ENCODE measurements around the gene ASCC1. TPM values are rescaled to one million over a fixed set of nuclear protein-coding genes. Genes with fewer than 3 reads are reported as not detected.

Gene ASCC1
- total and polyA plus RNA-seq, 2 of the 4 experiments (the other 2 are of a cell fraction): 15.9 to 21.0 TPM

- Histone ChIP-seq H4K5ac (ENCODE audit: low read depth, low read length) (no peak overlapping the region), H3K9ac (ENCODE audit: low read depth, low read length) (no peak overlapping the region), H3K27ac (ENCODE audit: insufficient read depth, low read length) (no peak overlapping the region), H3K4me3 (ENCODE audit: insufficient read depth, low read depth, low read length) (no peak overlapping the region), H2BK20ac (ENCODE audit: low read depth, low read length) (no peak overlapping the region), H3K9me3 (ENCODE audit: control insufficient read depth, insufficient read depth, low read length) (no peaks in the 10 kb centered on the region), H3K4me2 (ENCODE audit: low read depth, low read length) (no peak overlapping the region), H3K14ac (replicated peaks; ENCODE audit: low read depth, low read length) (no peak overlapping the region), H2BK15ac (ENCODE audit: low read depth, low read length) (no peak overlapping the region), H3K79me1 (ENCODE audit: low read depth in 1 of 2, low read length in 2 of 2) (peaks cover 7 to 8% of the 10 kb centered on the region in 2 experiments; a peak in 3 of 4 replicates), H2BK5ac (ENCODE audit: low read depth, low read length, poor library complexity, severe bottlenecking) (no peak overlapping the region), H2AK5ac (ENCODE audit: low read depth, low read length) (no peak overlapping the region), H3K18ac (ENCODE audit: low read depth, low read length) (no peak overlapping the region), H3K9me1 (ENCODE audit: insufficient read depth, low read length) (peaks cover 10% of the 10 kb centered on the region; the same call in 1 of the 2 replicates), H2BK120ac (ENCODE audit: low read depth, low read length) (no peak overlapping the region), H4K20me1 (ENCODE audit: insufficient read depth, low read length) (no peaks in the 10 kb centered on the region), H2AK9ac (replicated peaks; ENCODE audit: low read depth, low read length, poor library complexity) (no peak overlapping the region), H3K36me3 (ENCODE audit: control insufficient read depth, insufficient read depth, low read length) (peaks cover 18% of the 10 kb centered on the region), H4K91ac (ENCODE audit: insufficient read depth, low read depth, low read length) (no peak overlapping the region), H3K56ac (ENCODE audit: extremely low read depth, insufficient read depth, low read length) (no peak overlapping the region), H3K27me3 (ENCODE audit: control insufficient read depth, insufficient read depth, low read length) (no peaks in the 10 kb centered on the region), H3K4me1 (ENCODE audit: control insufficient read depth, insufficient read depth, low read length) (no peaks in the 10 kb centered on the region), H3K23ac (ENCODE audit: low read depth, low read length) (no peak overlapping the region), H2AFZ (replicated peaks; ENCODE audit: low read length, poor library complexity) (no peak overlapping the region), H3K4ac (ENCODE audit: low read depth, low read length) (no peak overlapping the region), H4K8ac (ENCODE audit: low read depth in 2 of 2, low read length in 2 of 2) (no peak overlapping the region)
- CTCF ChIA-PET: no interaction called here
- no TSS peak for BruUV-seq (replicated peaks)
- dilution Hi-C loops (cut with HindIII; ENCODE audit: low sequenced_read_pairs, unreplicated experiment): no loop called here
- in situ Hi-C loops (cut with MboI; ENCODE audit: low sequenced_read_pairs): no loop called here
- no peak for DNase-seq
- no peak for ATAC-seq (ENCODE audit: low read depth)
- TF ChIP-seq POLR2A (IDR thresholded peaks at IDR 0.05; ENCODE audit: low read depth, low read length): no peak
- TF ChIP-seq SMC3 (IDR thresholded peaks at IDR 0.05; ENCODE audit: low read depth, low read length): no peak
- TF ChIP-seq, protein P1, sequence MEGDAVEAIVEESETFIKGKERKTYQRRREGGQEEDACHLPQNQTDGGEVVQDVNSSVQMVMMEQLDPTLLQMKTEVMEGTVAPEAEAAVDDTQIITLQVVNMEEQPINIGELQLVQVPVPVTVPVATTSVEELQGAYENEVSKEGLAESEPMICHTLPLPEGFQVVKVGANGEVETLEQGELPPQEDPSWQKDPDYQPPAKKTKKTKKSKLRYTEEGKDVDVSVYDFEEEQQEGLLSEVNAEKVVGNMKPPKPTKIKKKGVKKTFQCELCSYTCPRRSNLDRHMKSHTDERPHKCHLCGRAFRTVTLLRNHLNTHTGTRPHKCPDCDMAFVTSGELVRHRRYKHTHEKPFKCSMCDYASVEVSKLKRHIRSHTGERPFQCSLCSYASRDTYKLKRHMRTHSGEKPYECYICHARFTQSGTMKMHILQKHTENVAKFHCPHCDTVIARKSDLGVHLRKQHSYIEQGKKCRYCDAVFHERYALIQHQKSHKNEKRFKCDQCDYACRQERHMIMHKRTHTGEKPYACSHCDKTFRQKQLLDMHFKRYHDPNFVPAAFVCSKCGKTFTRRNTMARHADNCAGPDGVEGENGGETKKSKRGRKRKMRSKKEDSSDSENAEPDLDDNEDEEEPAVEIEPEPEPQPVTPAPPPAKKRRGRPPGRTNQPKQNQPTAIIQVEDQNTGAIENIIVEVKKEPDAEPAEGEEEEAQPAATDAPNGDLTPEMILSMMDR (conservative IDR thresholded peaks at IDR 0.05; ENCODE audit: low read depth, low read length): no peak
- no peak for TF ChIP-seq NFE2L2 (IDR thresholded peaks at IDR 0.05; ENCODE audit: low read depth, low read length)
- TF ChIP-seq USF2 (IDR thresholded peaks at IDR 0.05; ENCODE audit: low read depth, low read length): no peak
- no peak for TF ChIP-seq FOS (IDR thresholded peaks at IDR 0.05; ENCODE audit: low read depth, low read length)
- no peak for TF ChIP-seq CEBPB (IDR thresholded peaks at IDR 0.05; ENCODE audit: low read depth, low read length)
- TF ChIP-seq RAD21 (IDR thresholded peaks at IDR 0.05; ENCODE audit: low read length): no peak
- POLR2A ChIA-PET (ENCODE audit: unreplicated experiment): no interaction called here
- intact Hi-C loops (cut with micrococcal nuclease): no loop called here
These were observed 17.5 kb upstream of the ASCC1 start for GRCh38 chr10:72233621-72234020.

Measured in IMR-90 (cell line).